SK-N-SH (cell line): ENCODE measurements around the gene MAGEF1. TPM values are rescaled to one million over a fixed set of nuclear protein-coding genes. Genes with fewer than 3 reads are reported as not detected.

ENCODE experiments used
- CTCF ChIA-PET: fragments of 300-600, 350-600 bp; formaldehyde crosslinking; extraction: SDS; loops from one replicate; lab custom pipeline; 2021; lab: Yijun Ruan, JAX
- POLR2A ChIA-PET: fragments of 350-600 bp; sonication (Branson Sonifier 250); formaldehyde crosslinking; extraction: SDS; loops from one replicate; lab custom pipeline; 2020; ENCODE audit warnings: antibody characterized with exemption, inconsistent platforms; lab: Yijun Ruan, JAX
- DNase-seq: peaks from one replicate; pipeline ENCODE4 v3.0.0; 2012
- H2AFZ ChIP-seq: fragments of 200-600 bp; sonication (generic); 2 replicates; pipeline ENCODE4 v1.8.1; 2016; ENCODE audit warnings: antibody characterized with exemption, mild to moderate bottlenecking, low read depth
- H3F3A ChIP-seq: fragments of 200-600 bp; sonication (generic); replicated peaks from 2 replicates; pipeline ENCODE3; 2016; ENCODE audit warnings: antibody characterized with exemption, mild to moderate bottlenecking; ENCODE audit not compliant: insufficient read depth
- H3K27ac ChIP-seq, 2 experiments: fragments of 200-500 bp in 1 of 2; fragments of 200-600 bp in 1 of 2; sonication (Bioruptor generic) in 1 of 2; sonication (generic), shearing (Covaris generic) in 1 of 2; 2 replicates each; pipeline versions ENCODE4 v1.5.1 to v1.6.1; 2014 to 2016; ENCODE audit warnings: low read depth in 2 of 2, inconsistent platforms in 1 of 2, low read length in 1 of 2, mild to moderate bottlenecking in 1 of 2, mixed read lengths in 1 of 2
- H3K27me3 ChIP-seq: fragments of 200-600 bp; sonication (generic), shearing (Covaris generic); 2 replicates; pipeline ENCODE4 v1.6.1; 2016; ENCODE audit warnings: mixed run types; ENCODE audit not compliant: insufficient read depth
- H3K36me3 ChIP-seq, 2 experiments: fragments of 200-500 bp in 1 of 2; fragments of 200-600 bp in 1 of 2; sonication (Bioruptor generic) in 1 of 2; sonication (generic) in 1 of 2; replicated peaks in 1 of 2; 2 replicates each; pipeline versions ENCODE3 to v1.5.1; 2014 to 2016; ENCODE audit warnings: low read length in 1 of 2, mild to moderate bottlenecking in 1 of 2; ENCODE audit not compliant: insufficient read depth in 2 of 2, control insufficient read depth in 1 of 2
- H3K4me1 ChIP-seq, 2 experiments: fragments of 200-500 bp in 1 of 2; fragments of 200-600 bp in 1 of 2; sonication (Bioruptor generic) in 1 of 2; sonication (generic), shearing (Covaris generic) in 1 of 2; 2 replicates each; pipeline versions ENCODE4 v1.5.1 to v1.6.1; 2014 to 2016; ENCODE audit warnings: low read depth in 1 of 2, low read length in 1 of 2, mixed run types in 1 of 2; ENCODE audit not compliant: insufficient read depth in 2 of 2, control insufficient read depth in 1 of 2
- H3K4me2 ChIP-seq: fragments of 200-600 bp; sonication (generic), shearing (Covaris generic); 2 replicates; pipeline ENCODE4 v1.6.1; 2017; ENCODE audit warnings: mixed run types
- H3K4me3 ChIP-seq, 2 experiments: fragments of 200-500 bp in 1 of 2; fragments of 200-600 bp in 1 of 2; sonication (Bioruptor generic) in 1 of 2; sonication (generic), shearing (Covaris generic) in 1 of 2; 2 replicates each; pipeline versions ENCODE4 v1.5.1 to v1.8.1; 2014 to 2016; ENCODE audit warnings: low read depth in 2 of 2, inconsistent platforms in 1 of 2, low read length in 1 of 2, mild to moderate bottlenecking in 1 of 2, mixed read lengths in 1 of 2, moderate library complexity in 1 of 2
- H3K79me2 ChIP-seq: fragments of 200-600 bp; sonication (generic); 2 replicates; pipeline ENCODE4 v1.8.1; 2017; ENCODE audit warnings: mild to moderate bottlenecking; ENCODE audit not compliant: insufficient read depth
- H3K9ac ChIP-seq: fragments of 200-600 bp; sonication (generic); 2 replicates; pipeline ENCODE4 v1.6.1; 2017; ENCODE audit warnings: mixed run types
- H3K9me2 ChIP-seq: fragments of 200-600 bp; sonication (generic); 2 replicates; pipeline ENCODE4 v1.6.1; 2017; ENCODE audit warnings: mixed run types
- H3K9me3 ChIP-seq: fragments of 200-600 bp; sonication (generic); 2 replicates; pipeline ENCODE4 v1.6.1; 2017; ENCODE audit warnings: mixed run types, mild to moderate bottlenecking, moderate library complexity
- H4K20me1 ChIP-seq: fragments of 200-600 bp; sonication (generic); 2 replicates; pipeline ENCODE4 v1.6.1; 2017; ENCODE audit warnings: mild to moderate bottlenecking, mixed run types; ENCODE audit not compliant: insufficient read depth
- EZH2phosphoT487 ChIP-seq: fragments of 200-600 bp; sonication (generic); IDR thresholded peaks from 2 replicates; pipeline ENCODE4 v1.6.1; 2017; ENCODE audit warnings: low read depth, mixed run types, mild to moderate bottlenecking, antibody characterized with exemption, moderate library complexity, borderline replicate concordance
- FOSL2 ChIP-seq: IDR thresholded peaks from 2 replicates; pipeline ENCODE4 v1.4.0; 2012; ENCODE audit warnings: low read depth, mild to moderate bottlenecking, moderate library complexity, borderline replicate concordance
- FOXJ3 ChIP-seq: sonication (generic); formaldehyde crosslinking; IDR thresholded peaks from 2 replicates; pipeline ENCODE4 v1.5.1; 2020; ENCODE audit warnings: mild to moderate bottlenecking, missing genetic modification reagents
- GABPA ChIP-seq: IDR thresholded peaks from 2 replicates; pipeline ENCODE4 v1.4.0; 2012; ENCODE audit warnings: low read depth, mild to moderate bottlenecking
- GATA2 ChIP-seq: sonication (generic); formaldehyde crosslinking; IDR thresholded peaks from 2 replicates; pipeline ENCODE4 v1.5.0; 2020; ENCODE audit warnings: mild to moderate bottlenecking, missing genetic modification reagents
- SIN3A ChIP-seq: IDR thresholded peaks from 2 replicates; pipeline ENCODE4 v1.6.1; 2012; ENCODE audit warnings: low read depth, mild to moderate bottlenecking, low read length, moderate library complexity, borderline replicate concordance
- TAF1 ChIP-seq: IDR thresholded peaks from 2 replicates; pipeline ENCODE4 v1.6.1; 2012; ENCODE audit warnings: low read depth, mild to moderate bottlenecking, low read length, moderate library complexity, borderline replicate concordance
- TCF12 ChIP-seq: IDR thresholded peaks from 2 replicates; pipeline ENCODE4 v1.4.0; 2012
- TEAD4 ChIP-seq: IDR thresholded peaks from 2 replicates; pipeline ENCODE4 v1.4.0; 2012; ENCODE audit warnings: mild to moderate bottlenecking, borderline replicate concordance; ENCODE audit not compliant: insufficient read depth
- whole genome bisulfite sequencing: methylation state at CpG from one replicate; pipeline ENCODE4 v1.1.6; 2017; ENCODE audit warnings: low lambda C conversion rate; 5-methylcytosine and 5-hydroxymethylcytosine counted together
- polyA plus RNA-seq, 3 experiments: library from polyadenylated mRNA; depleted of rRNA; stranded (reverse); fragments of >200 nt; gene quantifications; 2 replicates each; pipeline ENCODE4 v1.2.3, GENCODE V29; 2012
- TF ChIP-seq, protein P1 (sequence below): IDR thresholded peaks from 2 replicates; pipeline ENCODE4 v1.4.0; 2012; ENCODE audit warnings: low read depth, borderline replicate concordance
- TF ChIP-seq, protein P2 (sequence below): IDR thresholded peaks from 2 replicates; pipeline ENCODE4 v1.4.0; 2012; ENCODE audit warnings: low read depth, borderline replicate concordance
- TF ChIP-seq, protein P3 (sequence below): fragments of 200-600 bp; sonication (generic); IDR thresholded peaks from 2 replicates; pipeline ENCODE4 v1.6.1; 2017; ENCODE audit warnings: antibody characterized with exemption, mild to moderate bottlenecking, moderate library complexity
- TF ChIP-seq, protein P4 (sequence below): IDR thresholded peaks from 2 replicates; pipeline ENCODE4 v1.6.1; 2012; ENCODE audit warnings: mild to moderate bottlenecking, low read depth, low read length, moderate library complexity
- TF ChIP-seq, protein P5 (sequence below): fragments of 150-350 bp; IDR thresholded peaks from 2 replicates; pipeline ENCODE4 v1.6.1; 2016; ENCODE audit warnings: mild to moderate bottlenecking, low read depth, low read length

The MAGEF1 gene
- polyA plus RNA-seq, 1 of the 3 experiments (the other 2 are of a cell fraction): 45.2 TPM

DNA sequence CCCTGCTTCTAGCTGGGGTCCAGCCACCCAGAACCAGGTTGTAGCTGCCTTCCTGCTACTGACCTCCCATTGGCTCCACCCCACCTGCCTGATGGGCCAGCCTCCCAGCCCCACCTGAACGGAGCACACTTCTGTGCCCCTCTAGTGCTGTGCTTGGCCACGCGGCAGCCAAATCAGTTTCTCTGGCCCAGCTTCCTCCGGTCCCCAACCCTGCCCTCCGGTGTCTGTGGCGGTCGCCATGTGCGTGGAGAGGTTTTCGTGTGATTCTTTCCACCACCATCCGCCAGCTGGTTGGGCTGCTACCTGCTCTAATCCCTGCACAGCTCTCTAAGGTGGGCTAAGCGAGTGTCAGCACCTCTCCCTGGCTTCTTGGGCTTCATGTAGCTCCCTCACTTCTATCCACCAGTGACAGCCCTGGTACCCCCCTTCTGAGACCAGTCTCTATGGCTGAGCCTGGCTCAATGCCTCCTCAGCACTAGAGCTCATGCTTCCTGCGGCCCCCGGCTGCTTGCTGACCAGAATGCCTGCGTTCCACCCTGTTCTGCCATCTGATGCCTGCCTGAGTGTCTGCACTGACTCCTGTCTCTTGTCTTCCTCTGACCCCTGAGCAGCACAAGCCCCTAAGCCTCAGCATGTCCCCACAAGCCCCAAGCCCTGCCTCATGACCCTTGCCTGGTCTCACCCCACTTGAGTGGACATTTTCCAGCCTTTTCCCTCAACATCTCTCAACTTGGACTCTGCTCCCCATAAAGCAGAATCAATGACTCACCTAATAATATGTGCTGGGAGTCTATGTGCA lies 23.2 kb upstream of the MAGEF1 start:
- Histone ChIP-seq H2AFZ (no peak overlapping the region), H3K79me2 (no peaks in the 10 kb centered on the region), H3K4me2 (no peak overlapping the region), H3K4me3 (no peak overlapping the region), H4K20me1 (no peaks in the 10 kb centered on the region), H3K27me3 (no peaks in the 10 kb centered on the region), H3K4me1 (peaks cover 8% of the 10 kb centered on the region in 2 experiments; a peak in 2 of 4 replicates), H3K9me3 (no peaks in the 10 kb centered on the region), H3F3A (no peaks in the 10 kb centered on the region), H3K36me3 (no peaks in the 10 kb centered on the region)
- 94% methylated on average over 14 of the region's 14 CpGs for WGBS
- ChIA-PET POLR2A (no interaction called here), CTCF (interaction anchor here (1.1 to 6.6 kb wide), 5 partner anchors 8 to 363 kb away, joined by 3 to 49 read pairs (median 4); partner anchors contain the start of gene EPHB3)
- TF ChIP-seq TCF12: no peak
- no peak for TF ChIP-seq EZH2phosphoT487
- TF ChIP-seq SIN3A: no peak
- TF ChIP-seq TEAD4: no peak
- TF ChIP-seq GATA2 (CRISPR knock-in tag): no peak
- no peak for TF ChIP-seq GABPA
- no peak for TF ChIP-seq FOSL2
- TF ChIP-seq FOXJ3: no peak
- TF ChIP-seq, all 33 proteins: peak for 0
- Histone ChIP-seq H3K27ac (no peak overlapping the region), H3K9ac (no peak overlapping the region), H3K9me2 (no peaks in the 10 kb centered on the region)
- DNase-seq: no peak

DNA sequence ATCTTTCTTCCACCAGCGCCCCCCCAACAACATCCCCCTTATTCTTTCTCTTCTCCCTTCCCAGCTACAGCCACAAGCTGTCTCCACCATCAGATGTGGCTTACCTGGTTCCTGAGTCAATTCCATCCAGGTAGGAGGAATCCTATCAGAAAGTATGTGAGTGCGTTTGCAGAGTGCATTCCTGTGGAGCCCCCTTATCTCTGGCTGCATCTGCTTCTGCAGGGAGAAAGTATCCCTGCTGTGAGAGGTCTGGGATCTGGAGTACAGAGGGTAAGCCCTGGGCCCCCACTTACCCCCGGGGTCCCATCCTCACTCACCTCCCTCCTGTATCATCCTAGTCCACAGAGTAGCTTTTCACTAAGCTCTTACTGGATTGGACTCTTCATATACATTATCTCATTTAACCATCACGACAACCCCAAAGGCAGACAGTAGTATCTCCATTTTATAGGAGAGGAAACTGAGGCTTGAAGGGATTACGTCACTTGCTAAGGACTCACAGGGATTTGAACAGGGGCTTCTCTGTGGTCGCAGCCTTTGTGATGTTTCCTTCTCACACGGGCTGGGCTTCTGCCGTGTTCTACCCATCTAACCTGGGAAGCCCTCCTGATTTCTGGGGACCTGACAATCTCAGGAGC lies 22.2 kb upstream of the MAGEF1 start:
- Histone ChIP-seq H4K20me1 (no peaks in the 10 kb centered on the region), H3K4me1 (peaks cover 7 to 8% of the 10 kb centered on the region in 2 experiments; a peak in 2 of 4 replicates), H3K4me2 (no peak overlapping the region), H3K9me3 (no peaks in the 10 kb centered on the region), H3K79me2 (no peaks in the 10 kb centered on the region), H3K9me2 (no peaks in the 10 kb centered on the region), H3K9ac (no peak overlapping the region), H3K4me3 (no peak overlapping the region), H3F3A (no peaks in the 10 kb centered on the region), H3K27ac (no peak overlapping the region), H3K27me3 (no peaks in the 10 kb centered on the region), H3K36me3 (no peaks in the 10 kb centered on the region), H2AFZ (no peak overlapping the region)
- 73% methylated on average over 8 of the region's 8 CpGs for WGBS
- no peak for DNase-seq
- ChIA-PET CTCF (interaction anchor here (1.1 to 6.6 kb wide), 4 partner anchors 44 to 190 kb away, joined by 3 to 49 read pairs (median 8); partner anchors contain the start of gene EPHB3), POLR2A (no interaction called here)
- TF ChIP-seq TAF1: no peak
- TF ChIP-seq, protein P1, sequence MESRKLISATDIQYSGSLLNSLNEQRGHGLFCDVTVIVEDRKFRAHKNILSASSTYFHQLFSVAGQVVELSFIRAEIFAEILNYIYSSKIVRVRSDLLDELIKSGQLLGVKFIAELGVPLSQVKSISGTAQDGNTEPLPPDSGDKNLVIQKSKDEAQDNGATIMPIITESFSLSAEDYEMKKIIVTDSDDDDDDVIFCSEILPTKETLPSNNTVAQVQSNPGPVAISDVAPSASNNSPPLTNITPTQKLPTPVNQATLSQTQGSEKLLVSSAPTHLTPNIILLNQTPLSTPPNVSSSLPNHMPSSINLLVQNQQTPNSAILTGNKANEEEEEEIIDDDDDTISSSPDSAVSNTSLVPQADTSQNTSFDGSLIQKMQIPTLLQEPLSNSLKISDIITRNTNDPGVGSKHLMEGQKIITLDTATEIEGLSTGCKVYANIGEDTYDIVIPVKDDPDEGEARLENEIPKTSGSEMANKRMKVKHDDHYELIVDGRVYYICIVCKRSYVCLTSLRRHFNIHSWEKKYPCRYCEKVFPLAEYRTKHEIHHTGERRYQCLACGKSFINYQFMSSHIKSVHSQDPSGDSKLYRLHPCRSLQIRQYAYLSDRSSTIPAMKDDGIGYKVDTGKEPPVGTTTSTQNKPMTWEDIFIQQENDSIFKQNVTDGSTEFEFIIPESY: no peak
- TF ChIP-seq, protein P2, sequence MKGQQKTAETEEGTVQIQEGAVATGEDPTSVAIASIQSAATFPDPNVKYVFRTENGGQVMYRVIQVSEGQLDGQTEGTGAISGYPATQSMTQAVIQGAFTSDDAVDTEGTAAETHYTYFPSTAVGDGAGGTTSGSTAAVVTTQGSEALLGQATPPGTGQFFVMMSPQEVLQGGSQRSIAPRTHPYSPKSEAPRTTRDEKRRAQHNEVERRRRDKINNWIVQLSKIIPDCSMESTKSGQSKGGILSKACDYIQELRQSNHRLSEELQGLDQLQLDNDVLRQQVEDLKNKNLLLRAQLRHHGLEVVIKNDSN: no peak
- TF ChIP-seq, protein P3, sequence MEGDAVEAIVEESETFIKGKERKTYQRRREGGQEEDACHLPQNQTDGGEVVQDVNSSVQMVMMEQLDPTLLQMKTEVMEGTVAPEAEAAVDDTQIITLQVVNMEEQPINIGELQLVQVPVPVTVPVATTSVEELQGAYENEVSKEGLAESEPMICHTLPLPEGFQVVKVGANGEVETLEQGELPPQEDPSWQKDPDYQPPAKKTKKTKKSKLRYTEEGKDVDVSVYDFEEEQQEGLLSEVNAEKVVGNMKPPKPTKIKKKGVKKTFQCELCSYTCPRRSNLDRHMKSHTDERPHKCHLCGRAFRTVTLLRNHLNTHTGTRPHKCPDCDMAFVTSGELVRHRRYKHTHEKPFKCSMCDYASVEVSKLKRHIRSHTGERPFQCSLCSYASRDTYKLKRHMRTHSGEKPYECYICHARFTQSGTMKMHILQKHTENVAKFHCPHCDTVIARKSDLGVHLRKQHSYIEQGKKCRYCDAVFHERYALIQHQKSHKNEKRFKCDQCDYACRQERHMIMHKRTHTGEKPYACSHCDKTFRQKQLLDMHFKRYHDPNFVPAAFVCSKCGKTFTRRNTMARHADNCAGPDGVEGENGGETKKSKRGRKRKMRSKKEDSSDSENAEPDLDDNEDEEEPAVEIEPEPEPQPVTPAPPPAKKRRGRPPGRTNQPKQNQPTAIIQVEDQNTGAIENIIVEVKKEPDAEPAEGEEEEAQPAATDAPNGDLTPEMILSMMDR: no peak
- TF ChIP-seq EZH2phosphoT487: no peak
- TF ChIP-seq, protein P4, sequence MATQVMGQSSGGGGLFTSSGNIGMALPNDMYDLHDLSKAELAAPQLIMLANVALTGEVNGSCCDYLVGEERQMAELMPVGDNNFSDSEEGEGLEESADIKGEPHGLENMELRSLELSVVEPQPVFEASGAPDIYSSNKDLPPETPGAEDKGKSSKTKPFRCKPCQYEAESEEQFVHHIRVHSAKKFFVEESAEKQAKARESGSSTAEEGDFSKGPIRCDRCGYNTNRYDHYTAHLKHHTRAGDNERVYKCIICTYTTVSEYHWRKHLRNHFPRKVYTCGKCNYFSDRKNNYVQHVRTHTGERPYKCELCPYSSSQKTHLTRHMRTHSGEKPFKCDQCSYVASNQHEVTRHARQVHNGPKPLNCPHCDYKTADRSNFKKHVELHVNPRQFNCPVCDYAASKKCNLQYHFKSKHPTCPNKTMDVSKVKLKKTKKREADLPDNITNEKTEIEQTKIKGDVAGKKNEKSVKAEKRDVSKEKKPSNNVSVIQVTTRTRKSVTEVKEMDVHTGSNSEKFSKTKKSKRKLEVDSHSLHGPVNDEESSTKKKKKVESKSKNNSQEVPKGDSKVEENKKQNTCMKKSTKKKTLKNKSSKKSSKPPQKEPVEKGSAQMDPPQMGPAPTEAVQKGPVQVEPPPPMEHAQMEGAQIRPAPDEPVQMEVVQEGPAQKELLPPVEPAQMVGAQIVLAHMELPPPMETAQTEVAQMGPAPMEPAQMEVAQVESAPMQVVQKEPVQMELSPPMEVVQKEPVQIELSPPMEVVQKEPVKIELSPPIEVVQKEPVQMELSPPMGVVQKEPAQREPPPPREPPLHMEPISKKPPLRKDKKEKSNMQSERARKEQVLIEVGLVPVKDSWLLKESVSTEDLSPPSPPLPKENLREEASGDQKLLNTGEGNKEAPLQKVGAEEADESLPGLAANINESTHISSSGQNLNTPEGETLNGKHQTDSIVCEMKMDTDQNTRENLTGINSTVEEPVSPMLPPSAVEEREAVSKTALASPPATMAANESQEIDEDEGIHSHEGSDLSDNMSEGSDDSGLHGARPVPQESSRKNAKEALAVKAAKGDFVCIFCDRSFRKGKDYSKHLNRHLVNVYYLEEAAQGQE: no peak
- TF ChIP-seq, protein P5, sequence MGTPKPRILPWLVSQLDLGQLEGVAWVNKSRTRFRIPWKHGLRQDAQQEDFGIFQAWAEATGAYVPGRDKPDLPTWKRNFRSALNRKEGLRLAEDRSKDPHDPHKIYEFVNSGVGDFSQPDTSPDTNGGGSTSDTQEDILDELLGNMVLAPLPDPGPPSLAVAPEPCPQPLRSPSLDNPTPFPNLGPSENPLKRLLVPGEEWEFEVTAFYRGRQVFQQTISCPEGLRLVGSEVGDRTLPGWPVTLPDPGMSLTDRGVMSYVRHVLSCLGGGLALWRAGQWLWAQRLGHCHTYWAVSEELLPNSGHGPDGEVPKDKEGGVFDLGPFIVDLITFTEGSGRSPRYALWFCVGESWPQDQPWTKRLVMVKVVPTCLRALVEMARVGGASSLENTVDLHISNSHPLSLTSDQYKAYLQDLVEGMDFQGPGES: no peak
